ENCODE data around the gene GSX1. TPM values are rescaled to one million over a fixed set of nuclear protein-coding genes. Genes with fewer than 3 reads are reported as not detected.
A peak's percentile ranks its signal among the peaks of the same experiment; 100 is the strongest.

Gene GSX1
- polyA plus RNA-seq, 3 donors, result not detected

DNA sequence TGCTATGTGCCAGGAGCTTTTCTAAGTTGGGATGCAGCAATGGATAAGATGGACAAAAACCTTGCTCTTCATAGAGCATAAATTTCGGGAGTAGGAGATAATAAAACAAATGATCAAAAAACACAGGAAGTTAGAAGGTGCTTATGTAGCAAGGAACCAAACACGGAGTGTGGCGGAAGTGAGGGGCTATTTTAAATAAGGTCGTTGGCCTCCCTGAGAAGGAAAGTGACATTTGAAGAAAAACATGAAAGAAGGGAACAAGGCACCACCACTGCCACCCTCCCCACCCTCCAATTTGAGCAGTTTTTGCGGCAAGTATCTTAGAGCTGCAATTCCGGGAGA lies 3.2 kb upstream of the GSX1 start:
- H3K4me3 ChIP-seq (replicated peaks in 1 of 3; ENCODE audit: low read depth in 2 of 3, low read length in 3 of 3), result no peak overlapping the region
- H3K4me1 Mint-ChIP-seq, result peaks cover 21% of the 10 kb centered on the region
- intact Hi-C loops (cut with micrococcal nuclease), result no loop called here
- H3K27me3 Mint-ChIP-seq (ENCODE audit: low read depth in 3 of 3), result peaks cover 72 to 88% (median 74%) of the 10 kb centered on the region in 3 donors
- H3K36me3 Mint-ChIP-seq, result peaks cover 0 to 4% of the 10 kb centered on the region in 2 donors
- H3K9ac ChIP-seq (ENCODE audit: insufficient read depth, low read length, poor library complexity, severe bottlenecking), result no peak overlapping the region
- H3K9me3 Mint-ChIP-seq, result peaks cover 0 to 35% (median 17%) of the 10 kb centered on the region in 7 donors
- peaks cover 0 to 27% of the 10 kb centered on the region in 2 donors for H3K9me3 ChIP-seq (replicated peaks in 1 of 2; ENCODE audit: control insufficient read depth in 1 of 2, insufficient read depth in 1 of 2, low read length in 2 of 2)
- H2AFZ ChIP-seq (ENCODE audit: insufficient read depth, low read depth, low read length, poor library complexity, severe bottlenecking), result no peak overlapping the region
- H3K4me3 Mint-ChIP-seq, result peak overlapping the region in 1 of 2 donors; percentile 77
- H3K27ac Mint-ChIP-seq, result no peak overlapping the region
- no peaks in the 10 kb centered on the region for H3K79me2 ChIP-seq (ENCODE audit: insufficient read depth, low read length)
- H3K27ac ChIP-seq (ENCODE audit: low read depth in 1 of 2, low read length in 2 of 2), result no peak overlapping the region
- no peak for DNase-seq
- TF ChIP-seq CTCF (IDR thresholded peaks at IDR 0.05), result no peak
- no peak overlapping the region for H3K4me2 ChIP-seq (replicated peaks; ENCODE audit: extremely low read depth, low read length, poor library complexity, severe bottlenecking)
- H3K27me3 ChIP-seq (ENCODE audit: control insufficient read depth in 2 of 2, insufficient read depth in 2 of 2, low read length in 2 of 2), result peaks cover 79 to 84% of the 10 kb centered on the region in 2 donors
- H3K36me3 ChIP-seq (replicated peaks in 1 of 2; ENCODE audit: control insufficient read depth in 1 of 2, insufficient read depth in 2 of 2, low read length in 2 of 2), result no peaks in the 10 kb centered on the region
- peaks cover 0 to 8% of the 10 kb centered on the region in 2 donors for H3K4me1 ChIP-seq (ENCODE audit: control insufficient read depth in 1 of 2, insufficient read depth in 2 of 2, low read length in 2 of 2)
- H4K20me1 ChIP-seq (ENCODE audit: insufficient read depth, low read length), result no peaks in the 10 kb centered on the region
- 17% methylated on average over 4 of the region's 6 CpGs for WGBS (ENCODE audit: insufficient coverage)

DNA sequence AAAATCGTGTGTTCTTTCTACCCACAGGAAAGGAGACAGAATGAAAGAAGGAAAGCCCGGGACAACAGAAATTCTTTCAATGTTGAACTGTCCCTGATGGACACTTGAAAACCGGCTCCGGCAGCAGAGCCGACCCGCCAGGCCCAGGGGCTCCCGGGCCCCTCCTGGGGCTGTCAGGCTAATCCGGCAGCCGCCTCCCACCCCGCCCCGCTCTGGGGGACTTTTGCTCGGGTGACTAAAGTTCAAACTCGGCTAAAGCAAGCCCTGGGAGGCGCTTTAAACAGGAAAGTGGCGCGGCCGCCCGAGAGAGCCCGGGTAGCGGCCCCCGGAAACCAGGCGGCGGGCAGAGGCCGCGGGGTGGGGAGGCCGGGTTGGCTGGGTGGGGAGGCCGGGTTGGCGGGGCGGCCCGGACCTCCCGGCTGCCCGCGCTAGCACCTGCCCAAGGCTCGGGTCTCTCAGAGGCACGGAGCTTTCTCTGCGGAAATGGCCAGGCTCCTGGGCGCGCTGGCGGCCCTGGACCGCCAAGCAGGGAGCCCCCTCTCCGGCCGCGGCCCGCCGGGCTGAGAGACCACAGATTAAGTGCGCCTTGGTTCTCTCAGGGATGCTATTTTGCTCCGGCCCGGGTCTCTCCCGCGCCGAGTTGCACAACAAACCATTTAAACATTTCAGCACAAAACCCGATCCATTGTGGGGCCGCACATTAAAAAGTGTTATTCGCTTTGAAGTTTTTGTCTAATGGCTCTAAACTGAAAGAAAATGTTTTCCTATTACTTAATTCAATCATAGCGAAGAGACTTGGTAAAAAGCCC lies 2.6 kb upstream of the GSX1 start:
- H3K36me3 ChIP-seq (replicated peaks in 1 of 2; ENCODE audit: control insufficient read depth in 1 of 2, insufficient read depth in 2 of 2, low read length in 2 of 2), result no peaks in the 10 kb centered on the region
- H3K27ac ChIP-seq (ENCODE audit: low read depth in 1 of 2, low read length in 2 of 2), result no peak overlapping the region
- peaks cover 0 to 8% of the 10 kb centered on the region in 2 donors for H3K4me1 ChIP-seq (ENCODE audit: control insufficient read depth in 1 of 2, insufficient read depth in 2 of 2, low read length in 2 of 2)
- H3K27me3 Mint-ChIP-seq (ENCODE audit: low read depth in 3 of 3), result peaks cover 76 to 91% (median 77%) of the 10 kb centered on the region in 3 donors
- peaks cover 0 to 35% (median 17%) of the 10 kb centered on the region in 7 donors for H3K9me3 Mint-ChIP-seq
- H3K4me3 ChIP-seq (replicated peaks in 1 of 3; ENCODE audit: low read depth in 2 of 3, low read length in 3 of 3), result no peak overlapping the region
- under 1% methylated on average over 46 of the region's 55 CpGs for WGBS (ENCODE audit: insufficient coverage)
- H3K27me3 ChIP-seq (ENCODE audit: control insufficient read depth in 2 of 2, insufficient read depth in 2 of 2, low read length in 2 of 2), result peaks cover 80 to 89% of the 10 kb centered on the region in 2 donors
- intact Hi-C loops (cut with micrococcal nuclease), result no loop called here
- H3K79me2 ChIP-seq (ENCODE audit: insufficient read depth, low read length), result no peaks in the 10 kb centered on the region
- peak overlapping the region in 1 of 2 donors; percentile 77 for H3K4me3 Mint-ChIP-seq
- H3K4me2 ChIP-seq (replicated peaks; ENCODE audit: extremely low read depth, low read length, poor library complexity, severe bottlenecking), result no peak overlapping the region
- H3K9ac ChIP-seq (ENCODE audit: insufficient read depth, low read length, poor library complexity, severe bottlenecking), result no peak overlapping the region
- H4K20me1 ChIP-seq (ENCODE audit: insufficient read depth, low read length), result no peaks in the 10 kb centered on the region
- no peak for TF ChIP-seq CTCF (IDR thresholded peaks at IDR 0.05)
- H2AFZ ChIP-seq (ENCODE audit: insufficient read depth, low read depth, low read length, poor library complexity, severe bottlenecking), result no peak overlapping the region
- H3K27ac Mint-ChIP-seq, result no peak overlapping the region
- H3K4me1 Mint-ChIP-seq, result peaks cover 21% of the 10 kb centered on the region
- peaks cover 0 to 27% of the 10 kb centered on the region in 2 donors for H3K9me3 ChIP-seq (replicated peaks in 1 of 2; ENCODE audit: control insufficient read depth in 1 of 2, insufficient read depth in 1 of 2, low read length in 2 of 2)
- peaks cover 2 to 4% of the 10 kb centered on the region in 2 donors for H3K36me3 Mint-ChIP-seq
- DNase-seq, result no peak
